K562 (cell line): Measurements from ENCODE around the gene ABCF2. TPM values are rescaled to one million over a fixed set of nuclear protein-coding genes. Genes with fewer than 3 reads are reported as not detected.

ENCODE experiments used
- ATAC-seq: fragments of 200-7000 bp; cut with Tn5 transposase; 3 replicates; pipeline ENCODE4 v1.9.1; 2020; ENCODE audit warnings: moderate library complexity
- BruUV-seq: library from RNA; stranded (reverse); fragments of 400-500 nt; replicated peaks from 2 replicates; lab custom pipeline; 2021; lab: Mats Ljungman, UMichigan
- CTCF ChIA-PET: fragments of 300-600 bp; formaldehyde crosslinking; extraction: SDS; loops from one replicate; lab custom pipeline; 2021; ENCODE audit warnings: low intra/inter-chr PET ratio; lab: Yijun Ruan, JAX
- POLR2A ChIA-PET: fragments of 300-600, 350-650 bp; sonication (Branson Sonifier 250); formaldehyde crosslinking; extraction: SDS; loops from one replicate; lab custom pipeline; 2021; ENCODE audit warnings: antibody characterized with exemption, inconsistent platforms; lab: Yijun Ruan, JAX
- DNase-seq, 4 experiments: peaks; one replicate each; pipeline versions ENCODE4 v3.0.0 to v3.0.0-alpha.2; 2011 to 2018; ENCODE audit warnings: low spot score in 3 of 4, mixed read lengths in 3 of 4; ENCODE audit errors: extremely low read depth in 1 of 4
- FAIRE-seq: peaks from 2 replicates; lab custom pipeline; 2011; peaks lifted over from hg19 to GRCh38; lab: Jason Lieb, UNC
- H2AFZ ChIP-seq: 2 replicates; pipeline ENCODE4 v1.6.0; 2011; ENCODE audit warnings: low read depth, low read length, control low read depth, inconsistent platforms
- H3K27ac ChIP-seq: fragments of 200-600 bp; 3 replicates; pipeline ENCODE4 v1.8.0; 2011; ENCODE audit warnings: low read depth, mild to moderate bottlenecking, control low read depth, inconsistent platforms, low read length, moderate library complexity, mixed read lengths; ENCODE audit errors: extremely low read depth
- H3K27me3 ChIP-seq, 2 experiments: fragments of 300-600 bp in 1 of 2; 2 replicates in 1 of 2; 3 replicates in 1 of 2; pipeline versions ENCODE4 v1.6.0 to v1.8.0; 2011; ENCODE audit warnings: inconsistent platforms in 2 of 2, low read length in 2 of 2, mild to moderate bottlenecking in 1 of 2, mixed read lengths in 1 of 2, moderate library complexity in 1 of 2; ENCODE audit not compliant: control insufficient read depth in 2 of 2, insufficient read depth in 2 of 2
- H3K36me3 ChIP-seq: fragments of 300-600 bp; 3 replicates; pipeline ENCODE4 v1.8.0; 2011; ENCODE audit warnings: mild to moderate bottlenecking, low read length, inconsistent platforms; ENCODE audit not compliant: control insufficient read depth, insufficient read depth
- H3K4me1 ChIP-seq, 2 experiments: fragments of 200-600 bp in 1 of 2; replicated peaks in 1 of 2; 2 replicates in 1 of 2; 3 replicates in 1 of 2; pipeline versions ENCODE4 v1.5.1 to v1.8.0; 2011; ENCODE audit warnings: inconsistent platforms in 2 of 2, low read length in 2 of 2, mild to moderate bottlenecking in 1 of 2, mixed read lengths in 1 of 2, moderate library complexity in 1 of 2; ENCODE audit not compliant: control insufficient read depth in 2 of 2, insufficient read depth in 2 of 2
- H3K4me2 ChIP-seq: 2 replicates; pipeline ENCODE4 v1.6.1; 2011; ENCODE audit warnings: low read length, control low read depth, inconsistent platforms, mixed read lengths; ENCODE audit not compliant: insufficient read depth
- H3K4me3 ChIP-seq: fragments of 200-600 bp; sonication (generic), shearing (Covaris generic); 2 replicates; pipeline ENCODE4 v1.5.1; 2016; ENCODE audit warnings: control low read depth, inconsistent platforms
- H3K79me2 ChIP-seq: fragments of 200-600 bp; 3 replicates; pipeline ENCODE4 v1.8.0; 2011; ENCODE audit warnings: low read length, inconsistent platforms; ENCODE audit not compliant: control insufficient read depth, insufficient read depth
- H3K9ac ChIP-seq, 2 experiments: 2 replicates each; pipeline versions ENCODE4 v1.6.0 to v1.6.1; 2011; ENCODE audit warnings: low read depth in 2 of 2, low read length in 2 of 2, control low read depth in 1 of 2, inconsistent platforms in 1 of 2, mild to moderate bottlenecking in 1 of 2, mixed read lengths in 1 of 2; ENCODE audit not compliant: insufficient read depth in 1 of 2
- H3K9me1 ChIP-seq: one replicate; pipeline ENCODE4 v1.6.0; 2011; ENCODE audit warnings: inconsistent platforms, mild to moderate bottlenecking, low read length, moderate library complexity; ENCODE audit not compliant: control insufficient read depth, insufficient read depth
- H3K9me3 ChIP-seq: replicated peaks from 2 replicates; pipeline ENCODE4 v1.5.1; 2011; ENCODE audit warnings: low read depth, low read length, inconsistent platforms; ENCODE audit not compliant: control insufficient read depth, insufficient read depth
- H4K20me1 ChIP-seq: replicated peaks from 2 replicates; pipeline ENCODE4 v1.6.1; 2011; ENCODE audit warnings: low read length, inconsistent platforms, mixed read lengths; ENCODE audit not compliant: control insufficient read depth, insufficient read depth
- CCNT2 ChIP-seq: IDR thresholded peaks from 2 replicates; pipeline ENCODE4 v1.6.1; 2011; ENCODE audit warnings: borderline replicate concordance, low read depth, mild to moderate bottlenecking, moderate library complexity, mixed read lengths, low read length; ENCODE audit not compliant: insufficient read length; ENCODE audit errors: extremely low read depth
- CEBPB ChIP-seq: fragments of 450-650 bp; IDR thresholded peaks from 2 replicates; pipeline ENCODE4 v1.6.1; 2016; ENCODE audit warnings: missing genetic modification characterization, missing compliant biosample characterization
- DDX20 ChIP-seq: fragments of 450-650 bp; IDR thresholded peaks from 2 replicates; pipeline ENCODE4 v1.6.1; 2016; ENCODE audit warnings: missing genetic modification characterization, low read depth, mild to moderate bottlenecking, missing compliant biosample characterization, moderate library complexity
- E2F5 ChIP-seq: sonication (generic); formaldehyde crosslinking; IDR thresholded peaks from 2 replicates; pipeline ENCODE4 v1.8.0; 2022; ENCODE audit warnings: mild to moderate bottlenecking, missing genetic modification reagents
- FOXK2 ChIP-seq, 2 experiments: fragments of 450-650 bp; IDR thresholded peaks in 1 of 2; conservative IDR thresholded peaks in 1 of 2; 2 replicates each; pipeline ENCODE4 v1.6.1; 2016; ENCODE audit warnings: low read depth in 2 of 2, mild to moderate bottlenecking in 1 of 2
- FUS ChIP-seq: fragments of 200-400 bp; formaldehyde crosslinking; optimal IDR thresholded peaks from 2 replicates; pipeline ENCODE3; 2017; ENCODE audit warnings: low read depth, low read length
- IRF1 ChIP-seq: sonication (generic); formaldehyde crosslinking; IDR thresholded peaks from 2 replicates; pipeline ENCODE4 v1.8.0; 2022; ENCODE audit warnings: missing genetic modification reagents, mild to moderate bottlenecking, borderline replicate concordance
- MCM3 ChIP-seq: fragments of 450-650 bp; IDR thresholded peaks from 2 replicates; pipeline ENCODE4 v1.6.1; 2016
- NCOR1 ChIP-seq: fragments of 450-650 bp; IDR thresholded peaks from 2 replicates; pipeline ENCODE4 v1.6.1; 2016; ENCODE audit warnings: mild to moderate bottlenecking, moderate library complexity
- NFIX ChIP-seq: fragments of 250-450 bp; sonication (Bioruptor Pico); IDR thresholded peaks from 2 replicates; pipeline ENCODE4 v1.4.0; 2020; ENCODE audit warnings: low read depth, mild to moderate bottlenecking, moderate library complexity
- RERE ChIP-seq: sonication (generic); formaldehyde crosslinking; IDR thresholded peaks from 2 replicates; pipeline ENCODE4 v1.8.0; 2023; ENCODE audit warnings: missing genetic modification reagents, mild to moderate bottlenecking, borderline replicate concordance
- SMARCC2 ChIP-seq: fragments of 450-650 bp; IDR thresholded peaks from 2 replicates; pipeline ENCODE4 v1.6.1; 2017; ENCODE audit warnings: antibody characterized with exemption, moderate library complexity, mild to moderate bottlenecking, low read depth
- THRB ChIP-seq: fragments of 450-650 bp; formaldehyde crosslinking; conservative IDR thresholded peaks from 2 replicates; pipeline ENCODE4 v1.4.0; 2022; ENCODE audit warnings: mild to moderate bottlenecking, missing genetic modification characterization
- ZNF561 ChIP-seq: fragments of 450-650 bp; formaldehyde crosslinking; conservative IDR thresholded peaks from 2 replicates; pipeline ENCODE4 v1.4.0; 2020; ENCODE audit warnings: mild to moderate bottlenecking, moderate library complexity
- ZSCAN29 ChIP-seq: fragments of 450-650 bp; IDR thresholded peaks from 2 replicates; pipeline ENCODE4 v1.6.1; 2017
- WGBS: fragments of 100-300 bp; shearing (Covaris generic); methylation state at CpG from one replicate; pipeline ENCODE4 v1.1.6; 2016; ENCODE audit warnings: low coverage, mixed read lengths; ENCODE audit not compliant: insufficient coverage; ENCODE audit errors: missing lambda C conversion rate; 5-methylcytosine and 5-hydroxymethylcytosine counted together
- in situ Hi-C: fragments of 300-500 bp; cut with MboI; formaldehyde crosslinking; loops from 4 replicates; pipeline ENCODE4 v1.15.0; 2018; ENCODE audit warnings: inconsistent platforms, mixed read lengths
- intact Hi-C: fragments of 100-400 bp; cut with micrococcal nuclease; formaldehyde crosslinking; loops from 2 replicates; pipeline ENCODE4 v1.14.2; 2022
- polyA plus RNA-seq, 8 experiments: library from polyadenylated mRNA; depleted of rRNA in 4 of 8; stranded (reverse) in 5 of 8; unstranded in 3 of 8; fragments of >200 nt; fragmentation: Nextera tagmentation in 2 of 8; fragmentation: Illumina TruSeq in 1 of 8; extraction: Ambion mirVana in 2 of 8; extraction: Trizol in 1 of 8; gene quantifications; 2 replicates each; pipeline versions ENCODE4 v1.2.1 to v1.2.3, GENCODE V29; 2011 to 2014; ENCODE audit warnings: inconsistent platforms in 1 of 8, missing spikeins in 1 of 8
- total RNA-seq, 7 experiments: library from RNA; depleted of rRNA in 6 of 7; stranded (reverse); fragments of >200 nt in 6 of 7; fragmentation: Illumina TruSeq in 2 of 7; extraction: Trizol in 2 of 7; gene quantifications; 2 replicates each; pipeline versions ENCODE4 v1.2.1 to v1.2.3, GENCODE V29; 2011 to 2021; ENCODE audit warnings: low replicate concordance in 1 of 7

Gene ABCF2
- total and polyA plus RNA-seq, 9 of the 15 experiments (the other 6 are each of a cell fraction or from before 2014, with no cell fraction given), result 62.1 to 224 (median 113) TPM

GRCh38 chr7:151260471-151260870 lies 33.5 kb upstream of the ABCF2 start:
- POLR2A ChIA-PET, result interaction anchor here (0.6 kb wide), 1 partner anchor 22 kb away, joined by 3 read pairs; no protein-coding TSS in a partner anchor
- 18% methylated on average over 11 of the region's 11 CpGs for WGBS
- intact Hi-C loops, result no loop called here
- H3K4me1 ChIP-seq, result no peaks in the 10 kb centered on the region
- no peaks in the 10 kb centered on the region for H3K36me3 ChIP-seq
- H3K27me3 ChIP-seq, result peaks cover 39 to 91% of the 10 kb centered on the region in 2 experiments
- no peaks in the 10 kb centered on the region for H3K9me1 ChIP-seq
- DNase-seq, result no peak
- H3K27ac ChIP-seq, result no peak overlapping the region
- no peaks in the 10 kb centered on the region for H3K79me2 ChIP-seq
- H3K4me2 ChIP-seq, result no peak overlapping the region
- no peak for ATAC-seq
- no peak overlapping the region for H2AFZ ChIP-seq
- H4K20me1 ChIP-seq, result 0 out of 2 replicates have a peak, but pooled peaks cover 2% of the 10 kb centered on the region
- H3K9ac ChIP-seq, result no peak overlapping the region
- no peak overlapping the region for H3K4me3 ChIP-seq
- in situ Hi-C loops, result no loop called here
- CTCF ChIA-PET, result no interaction called here
- FAIRE-seq, result no peak
- no peaks in the 10 kb centered on the region; the same call in 1 of the 2 replicates for H3K9me3 ChIP-seq
- no TSS peak for BruUV-seq
- TF ChIP-seq FUS, result no peak
- no peak for TF ChIP-seq DDX20
- TF ChIP-seq NFIX, result no peak
- TF ChIP-seq RERE (CRISPR knock-in tag), result no peak
- TF ChIP-seq ZSCAN29, result no peak
- no peak for TF ChIP-seq SMARCC2
- TF ChIP-seq MCM3, result no peak
- TF ChIP-seq NCOR1, result no peak
- TF ChIP-seq CEBPB (tag), result no peak
- TF ChIP-seq CCNT2, result no peak
- TF ChIP-seq E2F5 (CRISPR knock-in tag), result no peak
- TF ChIP-seq FOXK2 (conservative IDR thresholded peaks at IDR 0.05 in 1 of 2, IDR thresholded peaks at IDR 0.05 in 1 of 2; ENCODE audit: low read depth in 2 of 2), result no peak
- TF ChIP-seq IRF1 (CRISPR knock-in tag), result no peak
- no peak for TF ChIP-seq THRB (CRISPR knock-in tag)
- TF ChIP-seq ZNF561, result no peak
